ENCODE results near the gene GLYATL2. TPM values are rescaled to one million over a fixed set of nuclear protein-coding genes. Genes with fewer than 3 reads are reported as not detected.

The GLYATL2 gene
- total RNA-seq, 4 donors from 2014 or later: 3.3 TPM; not detected in 3

DNA sequence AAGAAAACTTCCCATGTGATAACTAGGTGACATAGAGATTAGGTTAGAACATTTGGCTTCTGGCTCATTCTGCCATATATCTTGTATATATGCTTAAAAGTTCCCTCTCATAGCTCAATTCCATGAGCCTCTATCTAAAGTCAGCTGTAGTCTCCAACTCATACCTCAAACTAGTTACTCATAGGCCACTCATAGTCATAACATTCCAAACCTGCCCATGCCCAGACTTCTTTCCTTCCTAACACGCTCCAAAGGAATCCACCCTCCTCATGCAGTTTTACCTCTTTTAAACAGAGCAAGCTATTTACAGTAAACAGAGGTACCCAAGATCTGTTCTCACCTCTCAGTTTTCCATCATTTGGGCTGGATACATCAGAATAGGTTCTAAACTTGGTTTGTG, 39.4 kb downstream of the GLYATL2 start:
- Histone ChIP-seq H3K4me3 (no peak overlapping the region), H3K36me3 (no peaks in the 10 kb centered on the region), H3K27ac (no peak overlapping the region), H3K4me1 (no peaks in the 10 kb centered on the region), H3K9me3 (no peaks in the 10 kb centered on the region), H3K27me3 (no peaks in the 10 kb centered on the region)
- 92 to 98% methylated on average over 1 of the region's 1 CpG for WGBS, 2 donors
- TF ChIP-seq, protein P1, sequence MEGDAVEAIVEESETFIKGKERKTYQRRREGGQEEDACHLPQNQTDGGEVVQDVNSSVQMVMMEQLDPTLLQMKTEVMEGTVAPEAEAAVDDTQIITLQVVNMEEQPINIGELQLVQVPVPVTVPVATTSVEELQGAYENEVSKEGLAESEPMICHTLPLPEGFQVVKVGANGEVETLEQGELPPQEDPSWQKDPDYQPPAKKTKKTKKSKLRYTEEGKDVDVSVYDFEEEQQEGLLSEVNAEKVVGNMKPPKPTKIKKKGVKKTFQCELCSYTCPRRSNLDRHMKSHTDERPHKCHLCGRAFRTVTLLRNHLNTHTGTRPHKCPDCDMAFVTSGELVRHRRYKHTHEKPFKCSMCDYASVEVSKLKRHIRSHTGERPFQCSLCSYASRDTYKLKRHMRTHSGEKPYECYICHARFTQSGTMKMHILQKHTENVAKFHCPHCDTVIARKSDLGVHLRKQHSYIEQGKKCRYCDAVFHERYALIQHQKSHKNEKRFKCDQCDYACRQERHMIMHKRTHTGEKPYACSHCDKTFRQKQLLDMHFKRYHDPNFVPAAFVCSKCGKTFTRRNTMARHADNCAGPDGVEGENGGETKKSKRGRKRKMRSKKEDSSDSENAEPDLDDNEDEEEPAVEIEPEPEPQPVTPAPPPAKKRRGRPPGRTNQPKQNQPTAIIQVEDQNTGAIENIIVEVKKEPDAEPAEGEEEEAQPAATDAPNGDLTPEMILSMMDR (IDR thresholded peaks at IDR 0.05): no peak
- no peak for TF ChIP-seq EP300 (IDR thresholded peaks at IDR 0.05)
- TF ChIP-seq POLR2A (IDR thresholded peaks at IDR 0.05): no peak
- DNase-seq (ENCODE audit: low spot score in 2 of 2): no peak

DNA sequence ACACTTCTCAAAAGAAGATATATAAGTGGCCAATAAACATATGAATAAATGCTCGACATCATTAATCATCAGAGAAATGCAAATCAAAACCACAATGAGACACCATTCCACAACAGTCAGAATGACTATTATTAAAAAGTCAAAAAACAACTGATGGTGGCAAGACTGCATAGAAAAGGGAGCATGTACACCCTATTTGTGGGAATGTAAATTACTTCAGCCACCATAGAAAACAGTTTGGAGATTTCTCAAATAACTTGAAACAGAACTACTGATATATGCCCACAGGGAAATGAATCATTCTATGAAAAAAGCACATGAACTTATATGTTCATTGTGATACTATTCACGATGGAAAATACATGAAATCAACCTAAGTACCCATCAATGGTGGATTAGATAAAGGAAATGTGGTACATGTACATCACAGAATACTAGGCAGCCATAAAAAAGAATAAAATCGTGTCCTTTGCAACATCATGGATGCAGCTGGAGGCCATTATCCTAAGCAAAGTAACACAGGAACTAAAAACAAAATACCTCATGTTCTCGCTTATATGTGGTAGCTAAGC, 42.4 kb downstream of the GLYATL2 start:
- H3K9me3 ChIP-seq: no peaks in the 10 kb centered on the region
- 64 to 75% methylated on average over 4 of the region's 4 CpGs for WGBS, 2 donors
- no peaks in the 10 kb centered on the region for H3K27me3 ChIP-seq
- no peaks in the 10 kb centered on the region for H3K36me3 ChIP-seq
- DNase-seq (ENCODE audit: low spot score in 2 of 2): no peak
- no peak overlapping the region for H3K4me3 ChIP-seq
- TF ChIP-seq POLR2A (IDR thresholded peaks at IDR 0.05): no peak
- TF ChIP-seq, protein P1 (IDR thresholded peaks at IDR 0.05): no peak
- TF ChIP-seq EP300 (IDR thresholded peaks at IDR 0.05): no peak
- H3K4me1 ChIP-seq: no peaks in the 10 kb centered on the region
- H3K27ac ChIP-seq: no peak overlapping the region

DNA sequence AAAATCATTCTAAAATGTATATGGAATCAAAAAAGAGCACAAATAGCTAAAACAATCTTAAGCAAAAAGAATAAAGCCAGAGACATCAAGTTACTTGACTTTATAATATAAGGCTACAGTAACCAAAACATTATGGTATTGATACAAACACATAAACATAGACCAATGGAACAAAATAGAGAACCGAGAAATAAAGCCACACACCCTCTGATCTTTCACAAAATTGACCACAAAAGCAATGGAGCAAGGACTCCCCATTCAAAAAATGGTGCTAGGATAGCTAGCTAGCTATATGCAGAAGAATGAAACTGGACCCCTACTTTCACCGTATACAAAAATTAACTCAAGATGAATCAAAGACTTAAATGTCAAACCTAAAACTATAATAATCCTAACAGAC, 43.2 kb downstream of the GLYATL2 start:
- no peaks in the 10 kb centered on the region for H3K27me3 ChIP-seq
- H3K27ac ChIP-seq: no peak overlapping the region
- 77 to 83% methylated on average over 2 of the region's 2 CpGs for WGBS, 2 donors
- no peaks in the 10 kb centered on the region for H3K9me3 ChIP-seq
- DNase-seq (ENCODE audit: low spot score in 2 of 2): no peak
- no peaks in the 10 kb centered on the region for H3K4me1 ChIP-seq
- H3K4me3 ChIP-seq: no peak overlapping the region
- TF ChIP-seq POLR2A (IDR thresholded peaks at IDR 0.05) (no peak), EP300 (IDR thresholded peaks at IDR 0.05) (no peak)
- TF ChIP-seq, protein P1 (IDR thresholded peaks at IDR 0.05): no peak
- no peaks in the 10 kb centered on the region for H3K36me3 ChIP-seq

DNA sequence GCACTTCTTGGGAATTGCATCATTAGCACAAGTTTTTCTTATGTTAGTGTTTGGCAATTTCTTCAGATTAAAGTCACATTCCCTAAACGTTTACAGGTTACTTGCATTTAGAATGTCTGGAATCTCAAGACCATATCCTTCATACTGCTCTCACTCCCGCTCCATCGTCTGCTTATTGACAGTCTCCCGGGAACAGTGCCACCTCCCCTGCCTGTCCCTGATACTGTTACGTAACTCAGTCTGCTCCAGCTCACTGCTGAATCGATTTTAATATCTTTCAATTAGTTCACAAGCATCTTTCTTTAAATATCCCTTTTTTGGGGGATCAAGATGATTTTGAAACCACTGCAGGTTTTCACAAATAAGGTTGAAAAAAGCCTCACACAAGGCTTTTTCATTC, 48.2 kb downstream of the GLYATL2 start:
- DNase-seq (ENCODE audit: low spot score in 2 of 2): no peak
- H3K27me3 ChIP-seq: no peaks in the 10 kb centered on the region
- TF ChIP-seq, protein P1 (IDR thresholded peaks at IDR 0.05): no peak
- TF ChIP-seq POLR2A (IDR thresholded peaks at IDR 0.05): no peak
- H3K27ac ChIP-seq: no peak overlapping the region
- H3K36me3 ChIP-seq: no peaks in the 10 kb centered on the region
- H3K4me1 ChIP-seq: no peaks in the 10 kb centered on the region
- H3K9me3 ChIP-seq: peaks cover 0 to 2% (median 0%) of the 10 kb centered on the region in 4 donors
- WGBS, 2 donors: 23 to 27% methylated on average over 6 of the region's 6 CpGs
- no peak overlapping the region for H3K4me3 ChIP-seq

DNA sequence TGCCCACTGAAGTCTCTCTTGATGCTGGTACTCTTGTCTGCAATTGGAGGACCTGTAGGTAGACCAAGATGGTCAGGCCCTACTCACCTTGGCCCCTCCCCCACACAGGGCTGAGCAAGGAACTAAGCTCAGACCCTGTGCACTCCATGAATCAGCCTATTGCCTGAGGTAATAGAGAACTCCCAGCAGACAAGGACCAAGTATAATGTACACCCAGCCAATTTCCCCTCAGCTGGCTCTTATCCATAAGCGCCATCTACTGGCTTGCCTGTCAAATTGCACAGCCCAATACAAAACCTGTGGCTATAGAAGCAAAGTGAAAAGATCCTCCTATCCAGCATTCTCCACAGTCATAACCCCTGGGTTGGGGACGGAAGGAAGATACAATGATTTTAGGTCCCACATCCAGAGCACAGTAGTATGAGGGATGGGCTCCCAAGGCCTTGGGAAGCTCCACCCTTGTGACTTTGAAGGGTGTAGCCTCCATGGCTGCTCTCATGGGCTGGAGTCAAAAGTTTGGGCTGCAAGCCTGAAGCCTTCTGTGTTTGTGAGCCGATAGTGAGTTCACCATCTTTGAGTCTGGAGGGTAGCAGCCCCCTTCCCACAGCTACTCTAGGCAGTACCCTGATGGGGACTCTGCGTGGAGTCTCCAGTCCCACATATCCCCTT, 56.0 kb downstream of the GLYATL2 start:
- Histone ChIP-seq H3K36me3 (no peaks in the 10 kb centered on the region), H3K27ac (no peak overlapping the region), H3K27me3 (no peaks in the 10 kb centered on the region), H3K9me3 (peaks cover 0 to 2% (median 0%) of the 10 kb centered on the region in 4 donors), H3K4me3 (no peak overlapping the region), H3K4me1 (no peaks in the 10 kb centered on the region)
- TF ChIP-seq POLR2A (IDR thresholded peaks at IDR 0.05): no peak
- TF ChIP-seq, protein P1 (IDR thresholded peaks at IDR 0.05): peak in 4 of 5 experiments; percentile 48 to 73 (median 58)
- DNase-seq (ENCODE audit: low spot score in 2 of 2): no peak
- 50 to 53% methylated on average over 3 to 4 of the region's 4 CpGs for WGBS, 2 donors

Data from tibial nerve (tissue), 4 donors.